ENCODE measurements around the gene ANKS1B.

The ANKS1B gene

GRCh38 chr12:99960311-99960710 is 24.4 kb downstream of the ANKS1B start:
- no peak for DNase-seq (ENCODE audit: low spot score)

- DNase-seq (ENCODE audit: low spot score) = no peak
These were observed 25.1 kb downstream of the ANKS1B start for GRCh38 chr12:99959549-99960170.

- DNase-seq (ENCODE audit: low spot score) = no peak
These were observed 26.8 kb downstream of the ANKS1B start for GRCh38 chr12:99957866-99958466.

DNA sequence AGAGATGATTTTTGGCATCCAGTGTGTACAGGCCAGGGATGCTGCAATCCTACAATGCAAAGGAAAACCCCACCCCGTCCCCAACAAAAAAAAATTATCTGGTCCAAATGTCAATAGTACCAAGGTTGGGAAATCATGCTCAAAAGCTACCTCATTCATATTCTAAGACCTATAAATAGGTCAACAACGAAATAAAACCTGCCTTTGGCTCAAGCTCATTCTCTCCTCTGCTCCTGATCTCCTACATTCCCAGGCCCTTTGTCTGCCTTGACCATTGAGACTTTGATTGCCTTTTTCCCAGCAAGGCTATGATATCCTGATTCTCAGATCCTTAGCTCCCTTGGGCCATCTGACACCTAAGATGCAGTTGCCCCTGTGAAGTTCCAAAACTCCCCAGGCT is 30.0 kb downstream of the ANKS1B start:
- no peak for DNase-seq (ENCODE audit: low spot score)

DNA sequence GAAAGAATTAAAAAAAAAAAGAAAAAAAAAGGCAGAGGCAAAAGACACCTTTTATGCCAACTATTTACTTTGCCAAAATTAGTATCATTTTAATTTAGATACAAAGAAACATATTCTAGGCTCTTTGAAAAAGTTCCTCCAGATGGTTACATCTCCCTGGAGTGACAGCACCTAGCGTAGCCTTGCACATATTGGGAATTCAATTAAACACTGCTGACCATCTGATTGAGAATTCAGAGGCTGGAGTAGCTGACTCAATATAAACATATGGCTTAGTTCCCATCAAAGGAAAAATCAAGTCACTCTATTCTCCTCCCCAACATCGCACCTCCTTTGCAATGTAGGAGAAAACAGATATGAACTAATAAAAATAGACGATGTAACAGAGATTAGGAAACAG is 36.4 kb downstream of the ANKS1B start:
- no peak for DNase-seq (ENCODE audit: low spot score)

DNA sequence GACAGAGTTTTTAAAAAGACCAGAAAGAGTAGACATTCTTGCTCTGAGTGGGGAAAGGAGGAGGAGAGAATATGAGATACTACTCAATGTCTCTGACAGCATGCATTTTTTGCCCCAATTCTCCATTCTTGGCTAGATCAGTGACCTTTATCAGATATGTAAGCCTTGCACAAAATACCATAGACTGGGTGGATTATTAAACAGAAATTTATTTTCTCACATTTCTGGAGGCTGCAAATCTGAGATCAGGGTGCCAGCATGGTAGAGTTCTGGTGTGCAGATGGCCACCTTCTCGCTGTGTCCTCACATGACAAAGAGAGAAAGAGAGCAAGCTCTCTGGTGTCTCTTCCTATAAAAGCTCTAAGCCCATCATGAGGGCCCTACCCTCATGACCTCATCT is 38.6 kb downstream of the ANKS1B start:
- no peak for DNase-seq (ENCODE audit: low spot score)

DNA sequence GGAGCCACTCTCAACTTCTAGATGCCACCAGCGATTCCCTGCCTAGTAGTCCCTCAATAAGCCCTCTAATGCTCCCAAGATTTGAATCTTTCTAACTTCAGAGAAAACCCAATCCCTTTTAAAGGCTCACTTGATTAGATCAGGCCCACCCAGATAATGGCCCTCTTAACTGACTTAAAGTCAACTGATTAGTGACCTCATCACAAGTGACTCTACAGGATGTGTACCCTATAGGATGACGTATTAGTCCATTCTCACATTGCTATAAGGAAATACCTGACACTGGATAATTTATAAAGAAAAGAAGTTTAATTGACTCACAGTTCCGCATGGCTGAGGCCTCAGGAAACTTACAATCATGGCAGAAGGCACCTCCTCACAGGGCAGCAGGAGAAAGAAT is 49.1 kb downstream of the ANKS1B start:
- no peak for DNase-seq (ENCODE audit: low spot score)

DNA sequence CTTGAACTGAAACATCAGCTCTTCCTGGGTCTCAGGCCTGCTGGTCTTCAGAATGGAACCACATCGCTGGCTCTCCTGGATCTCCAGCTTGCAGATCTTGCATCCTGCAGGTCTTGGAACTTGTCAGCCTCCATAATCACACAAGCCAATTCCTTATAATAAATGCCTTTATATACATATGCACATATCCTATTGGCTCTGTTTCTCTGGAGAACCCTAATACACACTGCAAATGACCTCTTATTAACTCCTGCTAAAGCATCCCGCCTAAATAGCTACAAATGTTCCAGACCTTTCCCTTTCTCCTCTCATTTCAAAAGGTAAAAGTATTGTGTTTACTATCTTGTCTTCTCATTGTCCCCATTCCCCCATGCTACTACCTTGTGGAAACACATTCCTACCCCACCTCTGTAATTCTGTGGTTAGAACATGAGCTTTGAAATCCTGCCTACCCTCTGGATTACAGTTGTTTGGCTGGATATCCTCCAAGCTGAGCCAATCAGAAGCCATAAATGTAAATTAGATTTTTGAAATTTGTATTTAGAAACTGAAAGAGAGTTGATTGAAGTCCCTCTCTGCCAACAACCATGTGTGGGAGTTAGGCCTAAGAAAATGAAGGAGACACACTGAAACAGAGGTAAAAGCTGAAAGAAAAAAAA is 58.1 kb downstream of the ANKS1B start:
- DNase-seq (ENCODE audit: low spot score) = no peak

DNA sequence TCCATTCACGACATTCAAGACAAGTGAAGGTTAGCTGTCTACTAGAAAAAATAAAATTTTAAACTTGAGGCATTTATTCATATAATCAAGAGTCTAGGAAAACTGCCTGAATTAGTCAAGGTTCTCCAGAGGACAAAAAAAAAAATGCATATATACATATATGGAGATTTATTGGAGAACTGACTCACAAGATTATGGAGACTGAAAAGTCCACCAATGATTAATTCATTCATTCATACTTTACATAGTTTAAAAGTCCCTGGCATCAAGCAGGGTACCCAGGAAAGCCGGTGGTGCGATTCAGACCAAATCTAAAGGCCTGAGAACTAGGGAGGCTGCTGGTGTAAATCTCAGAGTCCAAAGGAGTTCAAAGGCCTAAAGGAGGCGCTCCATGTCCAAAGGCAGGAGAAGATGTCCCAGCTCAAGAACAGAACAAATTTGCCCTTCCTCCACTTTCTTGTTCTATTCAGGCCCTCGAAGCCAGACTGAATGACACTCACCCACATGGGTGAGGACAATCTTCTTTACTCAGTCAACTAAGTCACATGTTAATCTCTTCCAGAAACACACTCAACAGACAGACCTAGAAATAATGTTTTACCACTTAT is 64.3 kb downstream of the ANKS1B start:
- DNase-seq (ENCODE audit: low spot score) = no peak

GRCh38 chr12:99917711-99918402 is 66.9 kb downstream of the ANKS1B start:
- DNase-seq (ENCODE audit: low spot score) = no peak

DNA sequence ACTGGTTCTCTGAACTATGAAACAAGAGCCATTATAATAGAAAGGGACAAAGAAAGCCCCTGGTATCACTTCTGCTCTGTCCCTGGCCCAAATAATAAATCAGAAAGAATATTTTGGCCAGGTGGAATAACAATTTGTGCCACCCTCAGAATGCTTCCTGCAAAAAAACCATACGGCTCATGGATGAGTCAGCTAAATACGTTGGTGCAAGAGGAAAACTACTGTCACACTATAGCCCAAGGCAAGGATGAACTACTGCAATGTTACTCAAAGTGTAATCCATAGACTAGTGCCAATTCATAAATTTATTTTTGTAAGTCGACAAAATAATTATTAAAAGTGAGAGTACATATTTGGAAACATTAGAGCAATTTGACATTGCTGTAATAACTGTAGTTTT is 68.2 kb downstream of the ANKS1B start:
- DNase-seq (ENCODE audit: low spot score) = no peak

GRCh38 chr12:99915251-99916082 is 69.3 kb downstream of the ANKS1B start:
- no peak for DNase-seq (ENCODE audit: low spot score)

DNA sequence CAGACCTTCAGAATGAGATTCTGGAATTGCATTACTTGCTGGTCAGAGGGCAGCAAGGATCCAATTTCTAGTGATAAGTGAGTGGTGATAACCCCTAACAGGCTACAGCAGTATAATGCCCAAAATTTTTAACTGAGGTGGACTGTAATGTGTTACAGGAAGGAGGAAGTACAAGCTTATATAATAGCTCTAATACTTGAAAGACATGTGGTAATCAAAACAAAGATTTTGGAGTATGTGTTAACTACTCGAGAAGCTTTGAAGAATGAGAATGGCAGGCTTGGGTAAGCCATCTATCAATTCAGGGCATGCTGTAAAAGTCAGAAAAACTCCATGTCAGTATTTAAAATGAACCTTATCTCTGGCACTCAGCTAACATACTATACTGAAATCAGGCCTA is 70.5 kb downstream of the ANKS1B start:
- DNase-seq (ENCODE audit: low spot score) = no peak

GRCh38 chr12:99911967-99912366 is 72.8 kb downstream of the ANKS1B start:
- no peak for DNase-seq (ENCODE audit: low spot score)

DNA sequence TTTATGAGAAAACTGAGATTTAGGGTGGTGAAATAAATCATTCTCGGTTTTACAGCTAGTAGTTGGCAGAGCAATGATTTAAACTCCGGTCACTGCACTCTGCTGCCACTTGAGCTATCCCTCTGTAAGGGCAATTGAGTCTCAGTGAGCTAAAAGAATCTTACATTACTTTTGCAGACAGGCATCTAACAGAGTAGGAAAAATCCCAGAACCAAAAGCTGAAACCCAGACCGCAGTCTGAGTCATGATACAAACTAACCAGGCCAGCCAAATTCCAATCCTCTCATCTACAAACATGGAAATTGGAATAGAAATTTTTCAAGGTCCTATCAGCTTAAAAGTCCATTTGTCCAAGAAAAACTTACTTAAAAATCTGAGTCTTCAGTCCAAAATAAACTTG is 73.7 kb downstream of the ANKS1B start:
- DNase-seq (ENCODE audit: low spot score) = no peak

DNA sequence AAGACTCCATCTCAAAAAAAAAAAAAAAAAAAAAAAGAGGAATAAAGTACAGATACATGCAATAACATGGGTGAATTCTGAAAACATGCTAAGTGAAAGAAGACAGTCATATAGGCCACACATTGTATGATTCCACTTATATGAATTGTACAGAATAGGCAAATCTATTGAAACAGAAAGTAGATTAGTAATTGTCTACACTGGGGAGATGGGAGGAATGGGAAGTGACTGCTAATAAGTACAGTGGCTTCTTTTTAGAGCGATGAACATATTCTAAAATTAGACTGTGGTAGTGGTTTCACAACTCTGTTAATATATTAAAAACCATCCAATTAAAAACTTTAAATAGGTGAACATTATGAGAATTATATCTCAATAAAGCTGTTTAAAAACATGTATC is 74.4 kb downstream of the ANKS1B start:
- no peak for DNase-seq (ENCODE audit: low spot score)

DNA sequence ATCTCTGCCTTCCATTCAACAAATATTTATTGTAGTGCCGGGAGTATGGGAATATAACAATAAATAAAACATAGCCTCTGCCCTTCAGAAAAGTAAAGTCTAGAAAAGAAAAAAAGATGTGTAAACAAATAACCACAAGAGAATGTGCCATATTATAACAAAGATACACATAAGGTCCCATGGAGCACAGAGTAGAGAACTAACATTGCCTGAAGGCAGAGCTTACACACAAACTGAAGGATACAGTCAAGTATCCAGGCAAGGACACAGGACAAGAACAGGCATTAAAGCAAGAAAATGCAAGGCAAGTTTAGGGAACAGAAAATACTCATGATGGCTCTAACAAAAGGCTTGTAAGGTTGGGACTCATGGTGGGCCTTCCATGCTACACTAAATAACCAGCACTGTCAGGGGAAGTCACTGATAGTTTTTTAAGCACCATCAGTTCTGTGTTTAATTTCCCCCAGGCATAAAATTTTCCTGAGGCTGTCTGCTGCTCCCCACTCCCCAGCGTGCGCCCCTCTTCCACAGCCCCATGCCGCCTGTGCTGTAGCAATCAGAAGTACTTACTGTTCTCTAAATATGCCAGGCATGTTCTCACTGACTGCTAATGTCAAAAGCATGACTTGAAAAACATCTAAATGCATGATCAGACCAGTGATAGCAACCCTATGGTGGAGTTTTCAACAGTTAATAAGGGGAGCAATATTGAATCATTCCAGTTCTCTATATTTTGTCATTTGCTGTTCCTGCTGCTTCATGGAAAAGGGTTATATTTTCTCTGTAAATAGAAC is 77.8 kb downstream of the ANKS1B start:
- DNase-seq (ENCODE audit: low spot score) = no peak

- DNase-seq (ENCODE audit: low spot score) = no peak
These were observed 83.6 kb downstream of the ANKS1B start for GRCh38 chr12:99901181-99901580.

- no peak for DNase-seq (ENCODE audit: low spot score)
These were observed 86.1 kb downstream of the ANKS1B start for GRCh38 chr12:99898645-99899044.

- no peak for DNase-seq (ENCODE audit: low spot score)
These were observed 105.3 kb downstream of the ANKS1B start for GRCh38 chr12:99879439-99879838.

DNA sequence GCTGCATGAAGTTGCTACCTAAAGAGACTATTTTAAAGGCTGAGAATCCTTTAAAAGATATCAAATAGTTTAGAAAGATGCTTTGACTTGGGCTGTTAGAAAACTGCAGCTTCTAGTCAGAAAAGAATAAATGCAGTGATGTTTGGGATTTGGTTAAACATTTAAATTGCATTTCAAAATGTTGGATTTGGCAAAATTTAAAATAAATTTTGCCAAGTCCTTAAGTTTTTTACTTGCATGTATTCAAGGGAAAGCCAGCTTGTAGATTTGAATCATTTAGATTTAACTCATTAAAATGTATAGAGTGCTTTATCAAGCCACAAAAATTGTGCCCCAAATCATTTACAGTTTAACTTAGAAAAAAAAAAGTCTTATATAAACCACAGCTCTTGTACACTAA is 109.7 kb downstream of the ANKS1B start:
- DNase-seq (ENCODE audit: low spot score) = no peak

Data from CD4-positive, alpha-beta T cell treated with Interleukin-6 at 100 ng/mL for 8 hours (primary cell).